LNCaP clone FGC (cell line): ENCODE data around the gene TLR4.

Experiments
- DNase-seq: peaks from one replicate; pipeline ENCODE4 v3.0.0-alpha.2; 2011; ENCODE audit warnings: low read depth
- H3K4me3 ChIP-seq: 2 replicates; pipeline ENCODE4 v1.5.1; 2011; ENCODE audit warnings: mild to moderate bottlenecking, low read depth, low read length, control low read depth
- CTCF ChIP-seq: IDR thresholded peaks from 2 replicates; pipeline ENCODE4 v1.5.1; 2012; ENCODE audit warnings: mild to moderate bottlenecking; ENCODE audit not compliant: control insufficient read depth, insufficient read depth; ENCODE audit errors: extremely low read depth

TLR4 gene

DNA sequence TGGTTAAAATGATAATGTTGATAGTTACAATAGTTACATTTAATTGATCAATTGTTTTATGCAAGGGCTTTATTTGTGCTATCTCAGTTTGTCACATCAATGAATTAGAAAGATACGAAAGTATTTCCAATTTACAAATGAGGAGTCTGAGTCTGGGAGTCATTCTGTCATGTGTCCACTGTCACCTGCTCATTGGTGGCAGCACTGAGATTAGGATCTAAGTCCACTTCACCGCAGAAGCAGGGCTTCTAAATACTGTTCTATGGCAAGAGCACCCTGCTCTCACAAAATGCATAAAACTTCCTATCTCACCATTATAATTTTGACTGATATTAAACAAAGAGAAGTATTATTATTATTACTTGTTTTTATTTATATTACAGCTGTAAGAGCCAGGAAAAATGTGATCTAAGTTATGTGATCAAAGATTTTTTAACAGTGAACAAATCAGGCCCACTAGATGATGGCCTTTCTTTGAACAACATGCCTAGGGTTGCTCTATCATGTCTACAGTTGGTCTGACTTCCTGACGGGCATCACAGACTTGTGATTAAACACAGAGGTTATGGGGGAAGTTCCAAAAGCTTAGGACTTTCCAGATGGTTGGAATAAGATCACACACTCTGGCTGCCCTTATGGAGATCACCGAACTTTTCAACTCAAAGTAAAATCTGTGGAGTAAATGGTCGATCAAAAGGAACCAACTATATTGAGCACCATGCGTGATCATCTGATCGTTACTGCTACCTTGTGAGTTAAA, 15.1 kb downstream of the TLR4 start:
- TF ChIP-seq CTCF, result no peak
- DNase-seq, result no peak
- H3K4me3 ChIP-seq, result no peak overlapping the region

DNA sequence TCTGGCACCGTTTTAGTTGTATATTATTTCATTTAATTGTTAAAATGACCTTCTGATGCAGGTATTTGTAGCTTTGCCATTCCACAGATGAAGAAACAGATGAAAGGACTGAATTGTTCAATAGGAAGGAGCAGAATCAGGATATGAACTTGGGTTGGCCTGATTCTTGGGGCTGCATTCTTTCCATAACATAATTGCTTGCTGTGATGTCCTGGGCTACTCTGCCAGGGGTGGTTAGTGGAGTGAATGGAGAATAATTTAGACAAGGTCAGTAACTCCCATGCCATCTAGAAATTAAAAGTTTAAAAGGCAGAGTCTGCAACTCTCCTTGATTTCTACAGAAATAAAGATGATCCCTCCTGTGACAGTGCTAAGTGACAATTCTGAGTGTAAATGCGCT, 15.9 kb downstream of the TLR4 start:
- DNase-seq, result no peak
- no peak overlapping the region for H3K4me3 ChIP-seq
- TF ChIP-seq CTCF, result no peak

- no peak for DNase-seq
- no peak for TF ChIP-seq CTCF
- H3K4me3 ChIP-seq, result no peak overlapping the region
Measured at GRCh38 chr9:117720555-117720954, 16.4 kb downstream of the TLR4 start.

DNA sequence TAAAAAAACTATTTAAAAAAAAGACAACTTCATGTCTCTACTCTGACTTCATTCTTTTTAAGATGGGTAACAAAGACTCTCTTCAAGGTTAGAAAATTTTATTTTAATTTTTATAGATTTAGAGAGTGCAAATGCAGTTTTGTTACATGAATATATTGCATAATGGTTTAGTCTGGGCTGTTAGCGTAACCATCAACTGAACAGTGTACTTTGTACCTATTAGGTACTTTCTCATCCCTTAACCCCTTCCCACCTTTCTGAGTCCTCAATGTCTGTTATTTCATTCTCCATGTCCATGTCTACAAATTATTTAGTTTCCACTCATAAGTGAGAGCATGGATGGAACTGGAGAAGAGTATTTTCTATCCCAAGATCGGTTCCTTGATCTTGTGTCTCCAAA, 16.8 kb downstream of the TLR4 start:
- no peak overlapping the region for H3K4me3 ChIP-seq
- TF ChIP-seq CTCF, result no peak
- DNase-seq, result no peak

DNA sequence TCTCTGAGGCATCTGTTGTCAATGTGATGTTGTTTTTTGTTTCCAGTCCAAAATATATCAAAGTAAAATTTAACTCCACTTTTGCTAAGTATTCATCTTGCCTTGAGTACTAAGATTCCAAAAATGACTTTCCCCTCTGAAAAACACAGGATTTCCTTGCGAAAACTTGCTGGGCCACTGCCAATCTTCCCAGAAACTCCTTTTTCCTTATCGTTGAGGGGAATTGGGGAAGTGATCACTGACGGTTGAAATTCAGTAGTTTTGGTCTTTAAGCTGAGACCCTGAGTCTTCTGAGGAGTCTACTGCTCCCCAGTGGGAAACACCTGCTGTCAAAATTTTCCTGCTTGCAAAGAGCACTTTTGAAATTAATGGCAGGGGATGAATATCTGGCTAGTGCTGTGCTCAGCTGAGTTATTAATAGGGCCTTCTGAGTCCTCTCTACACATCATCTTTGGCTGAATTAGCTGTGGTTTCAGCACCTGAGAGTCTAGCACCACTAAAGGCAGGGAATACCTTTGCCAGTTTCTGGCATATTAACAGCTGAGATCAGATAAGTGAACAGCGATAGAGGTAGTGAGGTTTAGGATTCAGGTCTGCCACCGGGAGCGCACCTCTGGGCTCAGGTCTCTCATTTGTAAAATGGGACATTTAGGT, 18.0 kb downstream of the TLR4 start:
- DNase-seq, result no peak
- no peak overlapping the region for H3K4me3 ChIP-seq
- TF ChIP-seq CTCF, result no peak

- TF ChIP-seq CTCF, result no peak
- no peak overlapping the region for H3K4me3 ChIP-seq
- DNase-seq, result no peak
Measured at GRCh38 chr9:117723986-117724625, 19.9 kb downstream of the TLR4 start.
